RWPE2 (cell line): ENCODE data around the gene CFAP91.

Experiments
- ATAC-seq: fragments of 200-7000 bp; cut with Tn5 transposase; 3 replicates; pipeline ENCODE4 v1.9.1; 2021; ENCODE audit warnings: low read depth
- DNase-seq: peaks from one replicate; pipeline ENCODE4 v3.0.0-alpha.2; 2020; ENCODE audit warnings: low spot score
- H3K27ac ChIP-seq: fragments of 450-650 bp; 2 replicates; pipeline ENCODE4 v1.5.1; 2017; ENCODE audit warnings: mild to moderate bottlenecking; ENCODE audit not compliant: poor library complexity, severe bottlenecking
- H3K27me3 ChIP-seq: fragments of 250-450 bp; sonication (Bioruptor Pico); 2 replicates; pipeline ENCODE4 v1.5.1; 2021; ENCODE audit warnings: mild to moderate bottlenecking, moderate library complexity; ENCODE audit not compliant: insufficient read depth, poor library complexity, severe bottlenecking
- H3K36me3 ChIP-seq: fragments of 250-450 bp; sonication (Bioruptor Pico); 2 replicates; pipeline ENCODE4 v1.5.1; 2020; ENCODE audit warnings: low read depth, mild to moderate bottlenecking, moderate library complexity
- H3K4me1 ChIP-seq: fragments of 250-450 bp; sonication (Bioruptor Pico); 2 replicates; pipeline ENCODE4 v1.5.1; 2021; ENCODE audit warnings: mild to moderate bottlenecking, moderate library complexity; ENCODE audit not compliant: insufficient read depth, poor library complexity, severe bottlenecking
- H3K4me3 ChIP-seq: fragments of 250-450 bp; sonication (Bioruptor Pico); 2 replicates; pipeline ENCODE4 v1.5.1; 2021; ENCODE audit warnings: mild to moderate bottlenecking, moderate library complexity; ENCODE audit not compliant: severe bottlenecking
- H3K9me3 ChIP-seq: fragments of 250-450 bp; sonication (Bioruptor Pico); 2 replicates; pipeline ENCODE4 v1.5.1; 2021; ENCODE audit warnings: mild to moderate bottlenecking, moderate library complexity; ENCODE audit not compliant: severe bottlenecking
- CTCF ChIP-seq: fragments of 450-650 bp; IDR thresholded peaks from one replicate; pipeline ENCODE4 v1.5.1; 2017; ENCODE audit warnings: mild to moderate bottlenecking, moderate library complexity; ENCODE audit not compliant: poor library complexity, severe bottlenecking

The CFAP91 gene

GRCh38 chr3:119700920-119701734 is 1.7 kb upstream of the CFAP91 start:
- H3K36me3 ChIP-seq = no peaks in the 10 kb centered on the region
- peaks cover 8% of the 10 kb centered on the region for H3K4me1 ChIP-seq
- H3K27me3 ChIP-seq = peaks cover 5% of the 10 kb centered on the region
- no peak for DNase-seq
- no peak overlapping the region for H3K27ac ChIP-seq
- ATAC-seq = no peak
- no peak for TF ChIP-seq CTCF
- no peak overlapping the region for H3K4me3 ChIP-seq
- no peaks in the 10 kb centered on the region for H3K9me3 ChIP-seq

GRCh38 chr3:119703820-119704531 is 1.2 kb downstream of the CFAP91 start:
- Histone ChIP-seq H3K27me3 (peaks cover 5% of the 10 kb centered on the region), H3K4me1 (peaks cover 8% of the 10 kb centered on the region), H3K9me3 (no peaks in the 10 kb centered on the region), H3K36me3 (no peaks in the 10 kb centered on the region), H3K4me3 (no peak overlapping the region), H3K27ac (no peak overlapping the region)
- no peak for TF ChIP-seq CTCF
- DNase-seq (no peak), ATAC-seq (no peak)

GRCh38 chr3:119715105-119715504 is 12.3 kb downstream of the CFAP91 start:
- Histone ChIP-seq H3K4me3 (no peak overlapping the region), H3K4me1 (no peaks in the 10 kb centered on the region), H3K27me3 (no peaks in the 10 kb centered on the region), H3K27ac (no peak overlapping the region), H3K9me3 (no peaks in the 10 kb centered on the region), H3K36me3 (no peaks in the 10 kb centered on the region)
- TF ChIP-seq CTCF = no peak
- ATAC-seq = no peak
- no peak for DNase-seq

GRCh38 chr3:119716998-119717397 is 14.2 kb downstream of the CFAP91 start:
- no peak for TF ChIP-seq CTCF
- Histone ChIP-seq H3K27me3 (no peaks in the 10 kb centered on the region), H3K4me1 (no peaks in the 10 kb centered on the region), H3K9me3 (no peaks in the 10 kb centered on the region), H3K36me3 (no peaks in the 10 kb centered on the region), H3K4me3 (no peak overlapping the region), H3K27ac (no peak overlapping the region)
- DNase-seq (no peak), ATAC-seq (no peak)

GRCh38 chr3:119717520-119717919 is 14.7 kb downstream of the CFAP91 start:
- DNase-seq = no peak
- H3K4me3 ChIP-seq = no peak overlapping the region
- TF ChIP-seq CTCF = no peak
- H3K9me3 ChIP-seq = no peaks in the 10 kb centered on the region
- no peak for ATAC-seq
- H3K27me3 ChIP-seq = no peaks in the 10 kb centered on the region
- no peak overlapping the region for H3K27ac ChIP-seq
- H3K36me3 ChIP-seq = no peaks in the 10 kb centered on the region
- no peaks in the 10 kb centered on the region for H3K4me1 ChIP-seq
